ENCODE data around the gene DDX17. TPM values are rescaled to one million over a fixed set of nuclear protein-coding genes. Genes with fewer than 3 reads are reported as not detected.

The DDX17 gene
- total RNA-seq, 3 donors from 2014 or later = 586 to 1,018 (median 961) TPM

DNA sequence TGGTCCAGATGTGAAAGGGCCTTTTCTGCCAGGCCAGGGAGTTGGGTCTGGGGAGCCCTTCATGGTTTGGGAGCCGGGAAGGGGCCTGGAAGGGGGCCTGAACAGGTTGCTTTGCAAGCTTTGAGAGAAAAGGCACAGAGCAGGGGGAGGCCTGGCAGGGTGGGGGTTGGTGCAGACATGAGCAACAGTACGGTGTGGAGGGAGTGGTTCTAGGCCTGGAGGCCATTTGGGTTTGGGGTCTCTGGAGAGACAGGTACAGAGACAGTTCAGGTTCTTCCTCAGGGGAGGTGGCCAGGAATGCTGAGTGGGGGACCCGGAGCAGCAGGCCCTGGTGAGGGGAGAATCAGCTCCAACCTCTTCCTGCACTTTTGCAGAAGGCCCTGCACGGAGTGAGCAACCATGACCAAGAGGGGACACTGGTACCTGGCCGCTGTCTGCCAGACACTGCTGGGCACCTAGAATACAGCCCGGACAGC is 36.8 kb downstream of the DDX17 start:
- peak overlapping the region in 1 of 3 donors; percentile 93 for H3K4me3 ChIP-seq
- intact Hi-C loops (cut with DNase I; ENCODE audit: low total_unique reads) = no loop called here
- H3K27me3 ChIP-seq = no peaks in the 10 kb centered on the region
- no peak overlapping the region for H3K27ac ChIP-seq
- no peak for TF ChIP-seq POLR2A (IDR thresholded peaks at IDR 0.05)
- no peak for TF ChIP-seq POLR2AphosphoS5 (IDR thresholded peaks at IDR 0.05)
- TF ChIP-seq CTCF (IDR thresholded peaks at IDR 0.05) = no peak
- no peak for DNase-seq (ENCODE audit: low spot score in 2 of 2)
- no peaks in the 10 kb centered on the region for H3K4me1 ChIP-seq
- no peaks in the 10 kb centered on the region for H3K36me3 ChIP-seq
- no peaks in the 10 kb centered on the region for H3K9me3 ChIP-seq

- H3K27me3 ChIP-seq = no peaks in the 10 kb centered on the region
- H3K27ac ChIP-seq = peak overlapping the region; percentile 55 to 56
- H3K4me3 ChIP-seq = peak overlapping the region; percentile 58 to 93 (median 59)
- H3K36me3 ChIP-seq = no peaks in the 10 kb centered on the region
- intact Hi-C loops (cut with DNase I; ENCODE audit: low total_unique reads) = no loop called here
- H3K4me1 ChIP-seq = no peaks in the 10 kb centered on the region
- H3K9me3 ChIP-seq = no peaks in the 10 kb centered on the region
- peak in 1 of 3 donors; percentile 18 for TF ChIP-seq CTCF (IDR thresholded peaks at IDR 0.05)
- no peak for TF ChIP-seq POLR2A (IDR thresholded peaks at IDR 0.05)
- no peak for DNase-seq (ENCODE audit: low spot score in 2 of 2)
Observed at GRCh38 chr22:38468443-38469305, 37.4 kb downstream of the DDX17 start.

GRCh38 chr22:38467904-38468442 is 38.1 kb downstream of the DDX17 start, which contains the start of gene KDELR3:
TSS of gene KDELR3 (plus strand) at chr22:38468096. CDS start at chr22:38468234, 138 bp downstream.
- intact Hi-C loops (cut with DNase I; ENCODE audit: low total_unique reads) = no loop called here
- Histone ChIP-seq H3K9me3 (no peaks in the 10 kb centered on the region), H3K4me3 (peak within 1 kb of the TSS; percentile 58 to 93 (median 59)), H3K27ac (peak within 1 kb of the TSS; percentile 55 to 56), H3K36me3 (no peaks in the 10 kb centered on the region), H3K27me3 (peaks cover 0 to 2% of the 10 kb centered on the region in 2 donors), H3K4me1 (no peaks in the 10 kb centered on the region)
- TF ChIP-seq CTCF (IDR thresholded peaks at IDR 0.05) (no peak), POLR2AphosphoS5 (IDR thresholded peaks at IDR 0.05) (peak in 1 of 3 donors; percentile 33)
- DNase-seq (ENCODE audit: low spot score in 2 of 2) = peak in 1 of 2 donors; percentile 41

GRCh38 chr22:38467438-38467903 is 38.6 kb downstream of the DDX17 start:
- Histone ChIP-seq H3K4me1 (no peaks in the 10 kb centered on the region), H3K4me3 (peak overlapping the region; percentile 58 to 93 (median 59)), H3K27me3 (peaks cover 0 to 3% of the 10 kb centered on the region in 2 donors), H3K27ac (peak overlapping the region; percentile 55 to 56), H3K36me3 (no peaks in the 10 kb centered on the region), H3K9me3 (no peaks in the 10 kb centered on the region)
- DNase-seq (ENCODE audit: low spot score in 2 of 2) = peak in 1 of 2 donors; percentile 43
- no peak for TF ChIP-seq CTCF (IDR thresholded peaks at IDR 0.05)
- TF ChIP-seq POLR2AphosphoS5 (IDR thresholded peaks at IDR 0.05) = no peak
- no peak for TF ChIP-seq POLR2A (IDR thresholded peaks at IDR 0.05)
- intact Hi-C loops (cut with DNase I; ENCODE audit: low total_unique reads) = no loop called here

Data from breast epithelium (tissue), 4 donors.